Transverse colon (tissue), 4 donors: ENCODE measurements around the gene SPAG17. TPM values are rescaled to one million over a fixed set of nuclear protein-coding genes. Genes with fewer than 3 reads are reported as not detected.

ENCODE experiments used
- DNase-seq: peaks from one replicate; pipeline ENCODE4 v3.0.0-alpha.2; 2019
- H3K27ac ChIP-seq, 4 donors: fragments of 200-600 bp; sonication (generic); 2 replicates each; pipeline ENCODE4 v1.5.1; 2016 to 2018; ENCODE audit warnings: inconsistent platforms in 4 of 4
- H3K27me3 ChIP-seq: fragments of 200-600 bp; sonication (generic); 2 replicates; pipeline ENCODE4 v1.5.1; 2017; ENCODE audit warnings: inconsistent platforms
- H3K36me3 ChIP-seq, 4 donors: fragments of 200-600 bp; sonication (generic); 2 replicates each; pipeline ENCODE4 v1.5.1; 2017 to 2019; ENCODE audit warnings: inconsistent platforms in 4 of 4
- H3K4me1 ChIP-seq, 4 donors: fragments of 200-600 bp; sonication (generic); 2 replicates each; pipeline ENCODE4 v1.5.1; 2017 to 2020; ENCODE audit warnings: inconsistent platforms in 4 of 4
- H3K4me3 ChIP-seq, 4 donors: fragments of 200-600 bp; sonication (generic); 1 replicate in 1 of 4; 2 replicates in 3 of 4; pipeline versions ENCODE4 v1.5.1 to v1.6.1; 2017 to 2019; ENCODE audit warnings: inconsistent platforms in 4 of 4
- H3K9me3 ChIP-seq, 2 donors: fragments of 200-600 bp; sonication (generic); 2 replicates each; pipeline ENCODE4 v1.5.1; 2017 to 2019; ENCODE audit warnings: inconsistent platforms in 2 of 2
- EP300 ChIP-seq: sonication (generic); formaldehyde crosslinking; IDR thresholded peaks from one replicate; pipeline ENCODE4 v1.6.1; 2017; ENCODE audit warnings: antibody characterized with exemption, low read depth
- POLR2A ChIP-seq: fragments of 450-650 bp; IDR thresholded peaks from one replicate; pipeline ENCODE4 v1.6.1; 2016; ENCODE audit warnings: antibody characterized with exemption, mild to moderate bottlenecking, moderate library complexity
- POLR2AphosphoS5 ChIP-seq, 3 donors: sonication (generic); formaldehyde crosslinking; IDR thresholded peaks; one replicate each; pipeline ENCODE4 v1.6.1; 2016; ENCODE audit warnings: antibody characterized with exemption in 3 of 3
- WGBS, 2 donors: methylation state at CpG; one replicate each; pipeline ENCODE4 v1.1.5; 2018; ENCODE audit warnings: low coverage in 1 of 2; 5-methylcytosine and 5-hydroxymethylcytosine counted together
- in situ Hi-C, 4 donors: fragments of 200-750 bp; cut with MboI; loops; one replicate each; pipeline versions ENCODE4 v1.15.0 to v1.15.1; 2017; ENCODE audit warnings: low sequenced_read_pairs in 3 of 4, low pct_ligation_motif_present in 1 of 4, low pct_unique_long_range_greater_than_20kb in 1 of 4
- intact Hi-C: fragments of 100-400 bp; cut with DNase I; formaldehyde crosslinking; loops from one replicate; pipeline ENCODE4 v1.15.1; 2023; ENCODE audit warnings: low total_unique reads
- total RNA-seq, 4 donors: library from RNA; depleted of rRNA; stranded (reverse); fragments of >200 nt; gene quantifications; one replicate each; pipeline ENCODE4 v1.1.0, GENCODE V29; 2016
- TF ChIP-seq, protein P1 (sequence below), 5 experiments: fragments of 200-600 bp in 3 of 5; fragments of 450-650 bp in 2 of 5; sonication (generic) in 3 of 5; IDR thresholded peaks; 1 replicate in 2 of 5; 2 replicates in 3 of 5; pipeline ENCODE4 v1.5.1; 2016 to 2017; ENCODE audit warnings: antibody characterized with exemption in 5 of 5, inconsistent platforms in 3 of 5, mild to moderate bottlenecking in 2 of 5, moderate library complexity in 1 of 5

SPAG17 gene
- total RNA-seq, 4 donors from 2014 or later: not detected

DNA sequence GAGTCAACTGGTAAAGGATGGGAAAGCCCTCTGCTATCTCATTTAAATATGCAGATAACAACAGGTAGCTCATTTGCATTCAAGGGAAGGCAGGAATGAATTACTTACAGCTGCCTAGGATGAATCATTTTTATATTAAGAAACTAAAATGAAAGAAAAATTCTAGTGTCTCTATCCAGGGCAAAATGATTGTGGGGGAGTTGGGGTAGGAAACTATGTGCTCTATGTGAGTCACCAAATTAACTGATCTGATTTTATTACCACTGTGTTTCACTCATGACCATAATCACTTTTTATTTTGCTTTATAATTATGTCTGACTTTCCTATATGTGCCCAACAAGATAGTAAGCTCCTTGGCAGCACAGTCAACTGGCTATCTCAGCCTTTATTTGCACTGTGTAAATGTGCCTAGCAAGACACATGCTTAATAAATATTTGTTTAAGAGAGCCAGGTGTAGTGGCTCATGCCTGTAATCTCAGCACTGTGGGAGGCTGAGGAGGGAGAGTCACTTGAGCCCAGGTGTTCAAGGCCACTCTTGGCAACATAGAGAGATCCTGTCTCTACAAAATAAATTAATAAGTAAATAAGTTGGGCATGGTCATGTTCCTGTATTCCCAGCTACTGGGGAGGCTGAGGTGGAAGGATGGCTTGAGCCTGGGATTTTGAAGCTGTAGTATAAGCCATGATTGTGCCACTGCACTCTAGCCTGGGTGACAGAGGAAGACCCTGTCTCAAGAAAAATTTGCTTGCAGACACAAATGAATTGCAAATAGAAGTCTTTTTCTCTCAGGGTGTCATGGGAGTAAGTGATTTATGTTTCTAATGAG lies 84.1 kb downstream of the SPAG17 start:
- Histone ChIP-seq H3K27ac (no peak overlapping the region), H3K27me3 (no peaks in the 10 kb centered on the region), H3K4me3 (no peak overlapping the region), H3K4me1 (peaks cover 0 to 4% (median 0%) of the 10 kb centered on the region in 4 donors), H3K9me3 (no peaks in the 10 kb centered on the region), H3K36me3 (no peaks in the 10 kb centered on the region)
- no peak for DNase-seq
- intact Hi-C loops (no loop called here), in situ Hi-C loops (no loop called here)
- TF ChIP-seq, protein P1, sequence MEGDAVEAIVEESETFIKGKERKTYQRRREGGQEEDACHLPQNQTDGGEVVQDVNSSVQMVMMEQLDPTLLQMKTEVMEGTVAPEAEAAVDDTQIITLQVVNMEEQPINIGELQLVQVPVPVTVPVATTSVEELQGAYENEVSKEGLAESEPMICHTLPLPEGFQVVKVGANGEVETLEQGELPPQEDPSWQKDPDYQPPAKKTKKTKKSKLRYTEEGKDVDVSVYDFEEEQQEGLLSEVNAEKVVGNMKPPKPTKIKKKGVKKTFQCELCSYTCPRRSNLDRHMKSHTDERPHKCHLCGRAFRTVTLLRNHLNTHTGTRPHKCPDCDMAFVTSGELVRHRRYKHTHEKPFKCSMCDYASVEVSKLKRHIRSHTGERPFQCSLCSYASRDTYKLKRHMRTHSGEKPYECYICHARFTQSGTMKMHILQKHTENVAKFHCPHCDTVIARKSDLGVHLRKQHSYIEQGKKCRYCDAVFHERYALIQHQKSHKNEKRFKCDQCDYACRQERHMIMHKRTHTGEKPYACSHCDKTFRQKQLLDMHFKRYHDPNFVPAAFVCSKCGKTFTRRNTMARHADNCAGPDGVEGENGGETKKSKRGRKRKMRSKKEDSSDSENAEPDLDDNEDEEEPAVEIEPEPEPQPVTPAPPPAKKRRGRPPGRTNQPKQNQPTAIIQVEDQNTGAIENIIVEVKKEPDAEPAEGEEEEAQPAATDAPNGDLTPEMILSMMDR (IDR thresholded peaks at IDR 0.05): no peak
- TF ChIP-seq POLR2AphosphoS5 (IDR thresholded peaks at IDR 0.05) (no peak), POLR2A (no peak), EP300 (no peak)

DNA sequence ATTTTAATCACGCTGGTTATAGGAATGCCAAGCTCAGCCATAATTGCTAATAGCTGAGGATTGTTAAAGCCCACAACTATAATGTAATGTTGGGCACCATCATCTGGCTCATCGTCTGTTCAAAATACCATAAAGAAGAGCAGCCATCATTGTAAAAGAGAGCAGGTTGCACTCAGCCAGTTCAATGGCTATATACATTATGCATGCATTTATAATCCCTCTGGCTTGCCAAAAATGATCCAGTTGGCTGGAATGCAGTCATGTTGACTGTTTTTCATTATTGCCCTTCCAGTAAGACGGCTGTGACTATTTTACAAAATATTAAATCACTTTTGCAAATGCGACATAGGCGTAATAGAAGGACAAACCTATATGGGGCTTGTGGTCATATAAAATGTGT lies 85.3 kb downstream of the SPAG17 start:
- intact Hi-C loops: no loop called here
- TF ChIP-seq, protein P1 (IDR thresholded peaks at IDR 0.05): no peak
- no peak for TF ChIP-seq POLR2AphosphoS5 (IDR thresholded peaks at IDR 0.05)
- TF ChIP-seq EP300: no peak
- TF ChIP-seq POLR2A: no peak

DNA sequence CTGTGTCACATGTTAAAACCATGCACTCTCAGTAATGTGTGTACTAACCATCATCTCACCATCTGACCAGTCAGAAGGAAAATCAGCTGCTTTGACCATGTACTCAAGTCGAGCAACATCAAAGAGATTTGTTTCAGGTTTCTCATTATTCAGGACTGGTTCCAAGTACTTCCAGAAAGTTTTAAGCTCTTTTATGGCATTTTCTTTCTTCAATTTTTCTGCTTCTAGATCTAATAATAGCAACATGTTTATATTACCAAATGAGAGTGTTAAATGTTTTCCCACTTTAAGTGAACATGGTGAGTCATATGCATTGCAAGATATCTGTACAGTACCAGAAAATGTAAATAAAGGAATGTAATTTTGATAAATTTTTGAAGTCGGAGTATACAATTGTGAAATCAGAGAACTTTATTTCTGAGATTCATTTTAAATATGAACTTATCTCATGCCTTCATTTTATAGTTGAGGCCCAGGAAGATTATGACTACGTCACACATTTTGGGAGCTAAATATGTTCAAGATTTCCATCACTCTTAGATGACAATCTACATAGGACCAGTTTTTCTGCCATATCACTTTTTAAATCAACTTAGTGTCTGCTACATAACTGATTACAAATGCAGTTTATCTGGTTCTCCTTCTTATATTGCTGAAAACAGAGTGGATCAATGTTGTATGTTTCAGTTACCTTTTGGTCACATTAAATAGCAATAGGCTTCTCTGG lies 87.2 kb downstream of the SPAG17 start:
- Histone ChIP-seq H3K4me3 (no peak overlapping the region), H3K27me3 (no peaks in the 10 kb centered on the region), H3K27ac (no peak overlapping the region), H3K36me3 (no peaks in the 10 kb centered on the region), H3K9me3 (no peaks in the 10 kb centered on the region), H3K4me1 (peaks cover 0 to 4% (median 0%) of the 10 kb centered on the region in 4 donors)
- in situ Hi-C loops: no loop called here
- intact Hi-C loops: no loop called here
- TF ChIP-seq EP300 (no peak), POLR2A (no peak), POLR2AphosphoS5 (IDR thresholded peaks at IDR 0.05) (no peak)
- TF ChIP-seq, protein P1 (IDR thresholded peaks at IDR 0.05): no peak
- WGBS, 2 donors: 50 to 59% methylated on average over 3 of the region's 3 CpGs
- DNase-seq: no peak

More for the DNA sequence above, 85.3 kb downstream of the SPAG17 start:
- Histone ChIP-seq H3K9me3 (no peaks in the 10 kb centered on the region), H3K27ac (no peak overlapping the region), H3K4me1 (peaks cover 0 to 4% (median 0%) of the 10 kb centered on the region in 4 donors), H3K36me3 (no peaks in the 10 kb centered on the region), H3K27me3 (no peaks in the 10 kb centered on the region), H3K4me3 (no peak overlapping the region)
- 56 to 69% methylated on average over 5 of the region's 5 CpGs for WGBS, 2 donors
- in situ Hi-C loops: no loop called here
- DNase-seq: no peak

DNA sequence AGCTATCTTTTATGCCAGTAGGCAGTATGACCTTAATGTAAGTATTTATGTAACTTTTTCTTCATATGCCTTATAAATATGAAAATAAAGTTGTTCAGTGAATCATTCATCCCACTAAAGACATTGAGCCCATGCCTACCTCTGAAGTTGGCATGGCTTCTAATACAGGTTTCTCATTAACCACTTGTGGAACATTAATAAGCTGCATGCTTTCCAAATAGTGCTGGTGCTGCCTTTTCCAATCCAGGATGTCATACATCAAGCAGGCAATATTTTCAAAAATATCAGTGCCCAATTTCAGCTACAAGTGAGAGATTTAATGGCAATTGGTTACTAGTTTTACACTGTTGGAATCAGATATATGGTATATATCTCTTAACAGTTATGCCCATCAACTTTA lies 92.0 kb downstream of the SPAG17 start:
- Histone ChIP-seq H3K27ac (no peak overlapping the region), H3K27me3 (no peaks in the 10 kb centered on the region), H3K9me3 (no peaks in the 10 kb centered on the region), H3K4me1 (no peaks in the 10 kb centered on the region), H3K36me3 (no peaks in the 10 kb centered on the region), H3K4me3 (no peak overlapping the region)
- intact Hi-C loops: no loop called here
- in situ Hi-C loops: no loop called here
- TF ChIP-seq POLR2AphosphoS5 (IDR thresholded peaks at IDR 0.05) (no peak), EP300 (no peak), POLR2A (no peak)
- TF ChIP-seq, protein P1 (IDR thresholded peaks at IDR 0.05): no peak
- DNase-seq: no peak
